Uterus (tissue), 2 donors: ENCODE data around the gene TRPC4AP.

Experiments used
- POLR2A ChIP-seq, 2 donors: fragments of 450-650 bp; IDR thresholded peaks; one replicate each; pipeline ENCODE4 v1.6.1; 2016; ENCODE audit warnings: antibody characterized with exemption in 2 of 2, mild to moderate bottlenecking in 1 of 2, moderate library complexity in 1 of 2
- TF ChIP-seq, protein P1 (sequence below), 4 experiments: fragments of 200-600 bp in 2 of 4; fragments of 450-650 bp in 2 of 4; sonication (generic) in 2 of 4; IDR thresholded peaks; one replicate each; pipeline ENCODE4 v1.5.1; 2016 to 2019; ENCODE audit warnings: antibody characterized with exemption in 4 of 4, mild to moderate bottlenecking in 2 of 4, moderate library complexity in 1 of 4

DNA sequence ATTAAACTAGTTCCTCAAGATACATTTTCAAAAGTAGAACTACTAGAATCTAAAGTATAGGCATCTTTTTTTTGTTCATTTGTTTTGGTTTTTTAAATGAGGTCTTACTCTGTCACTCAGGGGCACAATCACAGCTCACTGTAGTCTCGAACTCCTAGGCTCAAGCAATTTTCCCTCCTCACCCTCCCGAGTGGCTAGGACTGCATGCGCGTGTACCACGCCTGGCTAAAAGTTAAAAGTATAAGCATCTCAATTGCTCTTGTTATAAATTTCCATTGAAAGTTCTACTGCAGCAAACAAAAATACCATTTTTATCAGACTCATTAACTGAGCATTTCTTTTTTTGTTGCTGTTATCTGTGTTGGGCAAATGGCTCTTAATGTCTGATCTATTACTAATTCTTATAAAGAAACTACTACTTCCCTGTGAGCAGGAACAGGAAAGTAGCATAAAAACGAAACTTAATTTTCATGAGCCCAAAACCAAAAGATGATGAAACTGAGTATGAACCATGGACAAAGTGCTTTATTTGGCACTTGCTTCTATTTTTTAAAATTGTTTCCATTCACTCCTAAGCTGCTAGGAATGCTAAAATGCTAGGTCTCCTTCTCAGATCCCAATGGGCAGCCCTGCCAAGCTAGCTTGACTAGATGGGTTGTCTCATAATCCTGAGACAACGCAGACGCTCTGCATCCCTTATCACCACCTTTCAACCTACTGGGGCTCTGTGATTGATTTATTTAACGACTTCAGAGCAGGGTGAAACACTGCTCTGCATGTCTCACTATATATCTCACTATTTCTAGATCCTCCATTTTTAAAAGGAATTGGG, 36.9 kb downstream of the TRPC4AP start:
- TF ChIP-seq, protein P1, sequence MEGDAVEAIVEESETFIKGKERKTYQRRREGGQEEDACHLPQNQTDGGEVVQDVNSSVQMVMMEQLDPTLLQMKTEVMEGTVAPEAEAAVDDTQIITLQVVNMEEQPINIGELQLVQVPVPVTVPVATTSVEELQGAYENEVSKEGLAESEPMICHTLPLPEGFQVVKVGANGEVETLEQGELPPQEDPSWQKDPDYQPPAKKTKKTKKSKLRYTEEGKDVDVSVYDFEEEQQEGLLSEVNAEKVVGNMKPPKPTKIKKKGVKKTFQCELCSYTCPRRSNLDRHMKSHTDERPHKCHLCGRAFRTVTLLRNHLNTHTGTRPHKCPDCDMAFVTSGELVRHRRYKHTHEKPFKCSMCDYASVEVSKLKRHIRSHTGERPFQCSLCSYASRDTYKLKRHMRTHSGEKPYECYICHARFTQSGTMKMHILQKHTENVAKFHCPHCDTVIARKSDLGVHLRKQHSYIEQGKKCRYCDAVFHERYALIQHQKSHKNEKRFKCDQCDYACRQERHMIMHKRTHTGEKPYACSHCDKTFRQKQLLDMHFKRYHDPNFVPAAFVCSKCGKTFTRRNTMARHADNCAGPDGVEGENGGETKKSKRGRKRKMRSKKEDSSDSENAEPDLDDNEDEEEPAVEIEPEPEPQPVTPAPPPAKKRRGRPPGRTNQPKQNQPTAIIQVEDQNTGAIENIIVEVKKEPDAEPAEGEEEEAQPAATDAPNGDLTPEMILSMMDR (IDR thresholded peaks at IDR 0.05), result no peak
- TF ChIP-seq POLR2A (IDR thresholded peaks at IDR 0.05), result no peak
